ENCODE data around the gene RSL24D1. TPM values are rescaled to one million over a fixed set of nuclear protein-coding genes. Genes with fewer than 3 reads are reported as not detected.

The RSL24D1 gene
- total RNA-seq (ENCODE audit: low replicate concordance): 65.8 and 68.3 TPM in 2 replicates
- long read RNA-seq, transcript RSL24D1-201 (6 exons, 2,015 nt): major isoform, 490 of 498 reads
- long read RNA-seq, partial matches to known transcripts: 3 of 498 reads
- long read RNA-seq, other reads (novel, unspliced or antisense): 5 of 498 reads

- TF ChIP-seq, protein P1, sequence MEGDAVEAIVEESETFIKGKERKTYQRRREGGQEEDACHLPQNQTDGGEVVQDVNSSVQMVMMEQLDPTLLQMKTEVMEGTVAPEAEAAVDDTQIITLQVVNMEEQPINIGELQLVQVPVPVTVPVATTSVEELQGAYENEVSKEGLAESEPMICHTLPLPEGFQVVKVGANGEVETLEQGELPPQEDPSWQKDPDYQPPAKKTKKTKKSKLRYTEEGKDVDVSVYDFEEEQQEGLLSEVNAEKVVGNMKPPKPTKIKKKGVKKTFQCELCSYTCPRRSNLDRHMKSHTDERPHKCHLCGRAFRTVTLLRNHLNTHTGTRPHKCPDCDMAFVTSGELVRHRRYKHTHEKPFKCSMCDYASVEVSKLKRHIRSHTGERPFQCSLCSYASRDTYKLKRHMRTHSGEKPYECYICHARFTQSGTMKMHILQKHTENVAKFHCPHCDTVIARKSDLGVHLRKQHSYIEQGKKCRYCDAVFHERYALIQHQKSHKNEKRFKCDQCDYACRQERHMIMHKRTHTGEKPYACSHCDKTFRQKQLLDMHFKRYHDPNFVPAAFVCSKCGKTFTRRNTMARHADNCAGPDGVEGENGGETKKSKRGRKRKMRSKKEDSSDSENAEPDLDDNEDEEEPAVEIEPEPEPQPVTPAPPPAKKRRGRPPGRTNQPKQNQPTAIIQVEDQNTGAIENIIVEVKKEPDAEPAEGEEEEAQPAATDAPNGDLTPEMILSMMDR (conservative IDR thresholded peaks at IDR 0.05): peak; percentile 55
- DNase-seq (ENCODE audit: extremely low spot score, unreplicated experiment): peak; percentile 95
- no peaks in the 10 kb centered on the region for H3K27me3 Mint-ChIP-seq
- no peak within 1 kb of the TSS for H3K4me3 Mint-ChIP-seq
- H3K4me1 Mint-ChIP-seq (ENCODE audit: unreplicated experiment): peaks cover 4% of the 10 kb centered on the region
- no peaks in the 10 kb centered on the region for H3K36me3 Mint-ChIP-seq
- H3K27ac Mint-ChIP-seq: no peak within 1 kb of the TSS
- H3K9me3 Mint-ChIP-seq: no peaks in the 10 kb centered on the region
Measured at GRCh38 chr15:55196458-55197361, at the start of gene RSL24D1. TSS of gene RSL24D1 (minus strand) at chr15:55196941. CDS start at chr15:55196890, 51 bp downstream.

- DNase-seq (ENCODE audit: extremely low spot score, unreplicated experiment): no peak
- no peaks in the 10 kb centered on the region for H3K36me3 Mint-ChIP-seq
- H3K4me1 Mint-ChIP-seq (ENCODE audit: unreplicated experiment): no peaks in the 10 kb centered on the region
- H3K27me3 Mint-ChIP-seq: no peaks in the 10 kb centered on the region
- TF ChIP-seq, protein P1 (conservative IDR thresholded peaks at IDR 0.05): no peak
- H3K4me3 Mint-ChIP-seq: no peak overlapping the region
- no peak overlapping the region for H3K27ac Mint-ChIP-seq
- H3K9me3 Mint-ChIP-seq: no peaks in the 10 kb centered on the region
Measured at GRCh38 chr15:55245059-55245458, 48.3 kb upstream of the RSL24D1 start.

GRCh38 chr15:55241891-55242290, 45.1 kb upstream of the RSL24D1 start:
- Mint-ChIP-seq H3K36me3 (no peaks in the 10 kb centered on the region), H3K27ac (no peak overlapping the region), H3K4me3 (no peak overlapping the region), H3K27me3 (no peaks in the 10 kb centered on the region), H3K4me1 (ENCODE audit: unreplicated experiment) (no peaks in the 10 kb centered on the region), H3K9me3 (no peaks in the 10 kb centered on the region)
- TF ChIP-seq, protein P1 (conservative IDR thresholded peaks at IDR 0.05): no peak
- DNase-seq (ENCODE audit: extremely low spot score, unreplicated experiment): no peak

DNA sequence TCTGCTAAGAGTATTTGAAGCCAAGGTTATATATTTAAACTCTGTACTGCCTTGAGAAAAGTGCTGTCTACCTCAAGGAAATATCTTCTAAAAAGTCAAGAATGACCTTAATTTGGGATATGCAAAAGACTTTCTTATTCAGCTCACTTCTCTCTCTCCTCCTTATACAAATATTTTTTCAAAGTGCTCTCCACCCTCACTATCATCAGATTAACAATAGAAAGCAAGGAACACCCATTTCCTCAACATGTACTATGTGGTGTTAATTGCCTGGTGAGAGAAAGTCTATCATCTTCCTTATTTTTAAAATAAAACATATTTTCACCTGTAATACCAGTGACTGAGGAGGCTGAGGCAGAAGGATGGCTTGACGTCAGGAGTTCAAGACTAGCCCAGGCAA, 44.4 kb upstream of the RSL24D1 start:
- no peak for DNase-seq (ENCODE audit: extremely low spot score, unreplicated experiment)
- Mint-ChIP-seq H3K9me3 (no peaks in the 10 kb centered on the region), H3K4me3 (no peak overlapping the region), H3K4me1 (ENCODE audit: unreplicated experiment) (no peaks in the 10 kb centered on the region), H3K36me3 (no peaks in the 10 kb centered on the region), H3K27me3 (no peaks in the 10 kb centered on the region), H3K27ac (no peak overlapping the region)
- TF ChIP-seq, protein P1 (conservative IDR thresholded peaks at IDR 0.05): no peak

- Mint-ChIP-seq H3K36me3 (no peaks in the 10 kb centered on the region), H3K27me3 (no peaks in the 10 kb centered on the region), H3K4me1 (ENCODE audit: unreplicated experiment) (no peaks in the 10 kb centered on the region), H3K27ac (no peak overlapping the region), H3K4me3 (no peak overlapping the region), H3K9me3 (no peaks in the 10 kb centered on the region)
- TF ChIP-seq, protein P1 (conservative IDR thresholded peaks at IDR 0.05): no peak
- no peak for DNase-seq (ENCODE audit: extremely low spot score, unreplicated experiment)
Measured at GRCh38 chr15:55240125-55240760, 43.5 kb upstream of the RSL24D1 start.

Measured in type B pancreatic cell (in vitro differentiated cells).